Endodermal cell (in vitro differentiated cells): Measurements from ENCODE around the gene TMEM30B. TPM values are rescaled to one million over a fixed set of nuclear protein-coding genes. Genes with fewer than 3 reads are reported as not detected.

Experiments used
- DNase-seq: peaks from one replicate; pipeline ENCODE4 v3.0.0-alpha.2; 2017
- H3K27ac ChIP-seq: 2 replicates; pipeline ENCODE4 v1.5.1; 2013; ENCODE audit warnings: mild to moderate bottlenecking, low read depth, low read length, moderate library complexity
- H3K27me3 ChIP-seq: 2 replicates; pipeline ENCODE4 v1.6.1; 2013; ENCODE audit warnings: mild to moderate bottlenecking, low read length, moderate library complexity; ENCODE audit not compliant: insufficient read depth, control insufficient read depth, poor library complexity, severe bottlenecking
- H3K36me3 ChIP-seq: 2 replicates; pipeline ENCODE4 v1.7.0; 2013; ENCODE audit warnings: mild to moderate bottlenecking, low read length, moderate library complexity; ENCODE audit not compliant: control insufficient read depth, insufficient read depth
- H3K4me1 ChIP-seq: one replicate; pipeline ENCODE4 v1.7.0; 2013; ENCODE audit warnings: low read length; ENCODE audit not compliant: control insufficient read depth, insufficient read depth
- H3K4me3 ChIP-seq: 2 replicates; pipeline ENCODE4 v1.5.1; 2013; ENCODE audit warnings: mild to moderate bottlenecking, low read length, moderate library complexity
- H3K9ac ChIP-seq: 2 replicates; pipeline ENCODE4 v1.6.1; 2013; ENCODE audit warnings: mild to moderate bottlenecking, low read length, moderate library complexity; ENCODE audit not compliant: poor library complexity, severe bottlenecking; ENCODE audit errors: extremely low read depth
- H3K9me3 ChIP-seq: 2 replicates; pipeline ENCODE4 v1.6.1; 2013; ENCODE audit warnings: mild to moderate bottlenecking, low read length, moderate library complexity; ENCODE audit not compliant: control insufficient read depth
- H3K27ac Mint-ChIP-seq: 2 replicates; pipeline ENCODE4 v1.8.0; 2020; ENCODE audit warnings: mixed read lengths
- H3K27me3 Mint-ChIP-seq: 2 replicates; pipeline ENCODE4 v1.8.0; 2021; ENCODE audit warnings: mild to moderate bottlenecking, mixed read lengths; ENCODE audit not compliant: insufficient read depth
- H3K36me3 Mint-ChIP-seq: 2 replicates; pipeline ENCODE4 v1.8.0; 2020; ENCODE audit warnings: low read depth, mixed read lengths
- H3K4me1 Mint-ChIP-seq: 2 replicates; pipeline ENCODE4 v1.8.0; 2020; ENCODE audit warnings: mixed read lengths
- H3K4me3 Mint-ChIP-seq: 2 replicates; pipeline ENCODE4 v1.8.0; 2020; ENCODE audit warnings: mild to moderate bottlenecking, moderate library complexity, mixed read lengths
- H3K9me3 Mint-ChIP-seq: 2 replicates; pipeline ENCODE4 v1.8.0; 2020; ENCODE audit warnings: mild to moderate bottlenecking, mixed read lengths
- WGBS, 2 experiments: methylation state at CpG; one replicate each; pipeline versions ENCODE4 v1.1.5 to v1.1.7; 2013; ENCODE audit warnings: missing lambda C conversion rate in 2 of 2, mixed read lengths in 1 of 2; ENCODE audit not compliant: insufficient coverage in 1 of 2, insufficient read length in 1 of 2; 5-methylcytosine and 5-hydroxymethylcytosine counted together
- total RNA-seq, 2 donors: library from RNA; stranded (reverse); fragmentation: NEBNext Ultra II Directional in 1 of 2; extraction: Animal tissue kit (Norgen Biotek cat#: 25700) in 1 of 2; gene quantifications; 2 replicates in 1 of 2; 3 replicates in 1 of 2; pipeline ENCODE4 v1.2.1, GENCODE V29; 2021
- TF ChIP-seq, protein P1 (sequence below): fragments of 200-600 bp; sonication (generic); conservative IDR thresholded peaks from 2 replicates; pipeline ENCODE4 v1.5.0; 2021; ENCODE audit warnings: antibody characterized with exemption, mild to moderate bottlenecking

The TMEM30B gene
- total RNA-seq, 2 donors from 2014 or later = 10.1 to 11.4 TPM

GRCh38 chr14:61262082-61262481, 19.1 kb downstream of the TMEM30B start:
- Mint-ChIP-seq H3K36me3 (no peaks in the 10 kb centered on the region), H3K27ac (no peak overlapping the region), H3K4me1 (peaks cover 8% of the 10 kb centered on the region), H3K4me3 (no peak overlapping the region), H3K27me3 (peaks cover 65% of the 10 kb centered on the region), H3K9me3 (no peaks in the 10 kb centered on the region)
- H3K27ac ChIP-seq = no peak overlapping the region
- WGBS, 2 experiments = 33 to 67% methylated on average over 1 to 3 of the region's 4 CpGs
- peaks cover 3% of the 10 kb centered on the region for H3K4me1 ChIP-seq
- TF ChIP-seq, protein P1, sequence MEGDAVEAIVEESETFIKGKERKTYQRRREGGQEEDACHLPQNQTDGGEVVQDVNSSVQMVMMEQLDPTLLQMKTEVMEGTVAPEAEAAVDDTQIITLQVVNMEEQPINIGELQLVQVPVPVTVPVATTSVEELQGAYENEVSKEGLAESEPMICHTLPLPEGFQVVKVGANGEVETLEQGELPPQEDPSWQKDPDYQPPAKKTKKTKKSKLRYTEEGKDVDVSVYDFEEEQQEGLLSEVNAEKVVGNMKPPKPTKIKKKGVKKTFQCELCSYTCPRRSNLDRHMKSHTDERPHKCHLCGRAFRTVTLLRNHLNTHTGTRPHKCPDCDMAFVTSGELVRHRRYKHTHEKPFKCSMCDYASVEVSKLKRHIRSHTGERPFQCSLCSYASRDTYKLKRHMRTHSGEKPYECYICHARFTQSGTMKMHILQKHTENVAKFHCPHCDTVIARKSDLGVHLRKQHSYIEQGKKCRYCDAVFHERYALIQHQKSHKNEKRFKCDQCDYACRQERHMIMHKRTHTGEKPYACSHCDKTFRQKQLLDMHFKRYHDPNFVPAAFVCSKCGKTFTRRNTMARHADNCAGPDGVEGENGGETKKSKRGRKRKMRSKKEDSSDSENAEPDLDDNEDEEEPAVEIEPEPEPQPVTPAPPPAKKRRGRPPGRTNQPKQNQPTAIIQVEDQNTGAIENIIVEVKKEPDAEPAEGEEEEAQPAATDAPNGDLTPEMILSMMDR = no peak
- no peaks in the 10 kb centered on the region for H3K36me3 ChIP-seq
- H3K27me3 ChIP-seq = peaks cover 67% of the 10 kb centered on the region
- no peak for DNase-seq
- no peak overlapping the region for H3K9ac ChIP-seq
- no peak overlapping the region for H3K4me3 ChIP-seq
- no peaks in the 10 kb centered on the region for H3K9me3 ChIP-seq

DNA sequence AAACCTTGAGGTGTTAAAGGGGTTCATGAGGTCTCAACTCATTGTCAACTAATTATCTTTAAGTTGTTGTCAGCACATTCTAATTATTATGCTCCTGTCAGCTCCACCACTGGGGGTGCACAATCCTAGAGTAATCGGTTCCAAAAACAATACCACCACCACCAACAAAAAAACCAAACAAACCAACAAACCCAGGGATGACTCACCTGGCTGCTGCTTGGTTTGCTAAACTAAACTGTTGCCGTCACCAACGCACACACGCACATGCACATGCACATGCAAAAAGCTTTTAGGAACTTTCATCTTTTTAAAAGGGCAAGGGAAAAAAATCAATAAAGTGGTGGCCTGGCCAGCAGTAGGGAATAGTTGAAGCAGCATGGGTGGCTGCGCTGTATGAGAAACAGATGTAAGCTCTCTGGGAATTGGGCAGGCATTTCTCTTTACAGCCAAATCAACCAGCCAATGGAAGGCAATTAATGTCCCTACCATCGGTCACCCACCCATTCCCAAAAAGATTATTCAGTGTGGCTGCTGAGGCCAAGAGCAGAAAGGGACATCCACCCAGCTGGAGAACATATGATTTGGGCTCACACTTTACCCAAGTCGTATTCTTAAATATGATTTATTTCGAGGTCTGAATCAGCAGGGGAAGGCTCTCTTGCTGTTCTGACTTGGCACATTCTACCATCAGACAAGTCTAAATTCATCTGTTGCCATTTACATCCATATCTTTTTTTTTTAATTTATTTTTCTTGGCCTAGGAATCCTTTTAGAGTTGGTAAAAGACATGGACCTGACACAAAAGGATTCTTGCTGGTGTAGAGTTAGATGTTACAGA, 20.0 kb downstream of the TMEM30B start:
- Mint-ChIP-seq H3K4me3 (no peak overlapping the region), H3K27me3 (peaks cover 66% of the 10 kb centered on the region), H3K27ac (no peak overlapping the region), H3K4me1 (peaks cover 8% of the 10 kb centered on the region), H3K9me3 (no peaks in the 10 kb centered on the region), H3K36me3 (no peaks in the 10 kb centered on the region)
- H3K36me3 ChIP-seq = no peaks in the 10 kb centered on the region
- TF ChIP-seq, protein P1 = peak; percentile 35
- H3K9me3 ChIP-seq = no peaks in the 10 kb centered on the region
- peak; percentile 52 for DNase-seq
- no peak overlapping the region for H3K27ac ChIP-seq
- peaks cover 68% of the 10 kb centered on the region for H3K27me3 ChIP-seq
- no peak overlapping the region for H3K4me3 ChIP-seq
- no peak overlapping the region for H3K9ac ChIP-seq
- 79 to 84% methylated on average over 3 to 8 of the region's 8 CpGs for WGBS, 2 experiments
- peaks cover 3% of the 10 kb centered on the region for H3K4me1 ChIP-seq

DNA sequence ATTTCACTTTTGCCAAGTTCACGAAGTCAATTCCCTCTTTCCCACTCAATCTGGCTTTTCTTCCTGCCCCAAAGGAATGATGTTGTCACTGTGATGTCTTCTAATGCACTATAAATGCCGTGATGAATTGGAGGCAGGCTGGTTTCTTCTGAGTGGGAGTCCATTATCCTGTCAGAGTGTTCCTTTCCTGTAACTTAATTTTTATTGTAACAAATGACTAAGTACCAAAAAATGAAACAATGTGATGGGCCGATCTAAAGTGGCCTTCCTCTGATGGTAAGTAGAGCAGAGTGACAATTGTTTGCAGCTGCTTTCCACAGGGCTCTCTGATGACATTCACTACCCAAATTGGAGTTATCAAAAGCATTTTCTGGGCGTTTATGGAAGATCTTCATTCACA, 22.2 kb downstream of the TMEM30B start:
- no peak for DNase-seq
- H3K9ac ChIP-seq = no peak overlapping the region

More for the DNA sequence above, 22.2 kb downstream of the TMEM30B start:
- H3K9me3 ChIP-seq = no peaks in the 10 kb centered on the region
- H3K4me1 ChIP-seq = peaks cover 3% of the 10 kb centered on the region
- Mint-ChIP-seq H3K4me3 (no peak overlapping the region), H3K36me3 (no peaks in the 10 kb centered on the region), H3K9me3 (no peaks in the 10 kb centered on the region), H3K4me1 (peaks cover 19% of the 10 kb centered on the region), H3K27me3 (peaks cover 69% of the 10 kb centered on the region), H3K27ac (no peak overlapping the region)
- no peak overlapping the region for H3K4me3 ChIP-seq
- no peak overlapping the region for H3K27ac ChIP-seq
- TF ChIP-seq, protein P1 = no peak
- no peaks in the 10 kb centered on the region for H3K36me3 ChIP-seq
- WGBS, 2 experiments = 90% methylated on average over 3 to 4 of the region's 4 CpGs
- H3K27me3 ChIP-seq = peaks cover 62% of the 10 kb centered on the region
